Measurements from ENCODE around the gene CIAO2A.
"Not testable (repeated sequence)": the region's sequence is repeated elsewhere in the genome, so short reads cannot be mapped to it uniquely, and the experiment has no call there.

CIAO2A gene

GRCh38 chr15:64112073-64112772, 18.6 kb upstream of the CIAO2A start:
- H3K4me3 ChIP-seq (ENCODE audit: low read length), result no peak overlapping the region
- DNase-seq (ENCODE audit: low read depth), result no peak
- no peak for TF ChIP-seq CTCF (IDR thresholded peaks at IDR 0.05; ENCODE audit: insufficient read depth, low read depth, low read length, missing control alignments)

- DNase-seq (ENCODE audit: low read depth), result peak; percentile 13
- no peak for TF ChIP-seq CTCF (IDR thresholded peaks at IDR 0.05; ENCODE audit: insufficient read depth, low read depth, low read length, missing control alignments)
These were observed 18.0 kb upstream of the CIAO2A start for GRCh38 chr15:64111679-64112050.

GRCh38 chr15:64110950-64111678, 17.5 kb upstream of the CIAO2A start:
- H3K4me3 ChIP-seq (ENCODE audit: low read length), result no peak overlapping the region
- no peak for TF ChIP-seq CTCF (IDR thresholded peaks at IDR 0.05; ENCODE audit: insufficient read depth, low read depth, low read length, missing control alignments)
- DNase-seq (ENCODE audit: low read depth), result no peak

More at GRCh38 chr15:64111679-64112050, 18.0 kb upstream of the CIAO2A start:
- no peak overlapping the region for H3K4me3 ChIP-seq (ENCODE audit: low read length)

- H3K4me3 ChIP-seq (ENCODE audit: low read length); DNase-seq (ENCODE audit: low read depth): not testable (repeated sequence)
These were observed 16.6 kb upstream of the CIAO2A start for GRCh38 chr15:64110108-64110701.

- no peak for DNase-seq (ENCODE audit: low read depth)
- no peak overlapping the region for H3K4me3 ChIP-seq (ENCODE audit: low read length)
- TF ChIP-seq CTCF (IDR thresholded peaks at IDR 0.05; ENCODE audit: insufficient read depth, low read depth, low read length, missing control alignments), result no peak
These were observed 13.7 kb upstream of the CIAO2A start for GRCh38 chr15:64107337-64107736.

GRCh38 chr15:64105113-64105704, 11.6 kb upstream of the CIAO2A start:
- no peak for TF ChIP-seq CTCF (IDR thresholded peaks at IDR 0.05; ENCODE audit: insufficient read depth, low read depth, low read length, missing control alignments)
- DNase-seq (ENCODE audit: low read depth), result peak; percentile 27
- no peak overlapping the region for H3K4me3 ChIP-seq (ENCODE audit: low read length)

- no peak for DNase-seq (ENCODE audit: low read depth)
- TF ChIP-seq CTCF (IDR thresholded peaks at IDR 0.05; ENCODE audit: insufficient read depth, low read depth, low read length, missing control alignments), result no peak
- no peak overlapping the region for H3K4me3 ChIP-seq (ENCODE audit: low read length)
These were observed 8.9 kb upstream of the CIAO2A start for GRCh38 chr15:64102497-64102896.

All from epithelial cell of esophagus (primary cell).